ENCODE measurements around the gene RAB28. TPM values are rescaled to one million over a fixed set of nuclear protein-coding genes. Genes with fewer than 3 reads are reported as not detected.

The RAB28 gene
- total RNA-seq, 2 experiments from 2014 or later = 12.2 to 16.1 TPM

DNA sequence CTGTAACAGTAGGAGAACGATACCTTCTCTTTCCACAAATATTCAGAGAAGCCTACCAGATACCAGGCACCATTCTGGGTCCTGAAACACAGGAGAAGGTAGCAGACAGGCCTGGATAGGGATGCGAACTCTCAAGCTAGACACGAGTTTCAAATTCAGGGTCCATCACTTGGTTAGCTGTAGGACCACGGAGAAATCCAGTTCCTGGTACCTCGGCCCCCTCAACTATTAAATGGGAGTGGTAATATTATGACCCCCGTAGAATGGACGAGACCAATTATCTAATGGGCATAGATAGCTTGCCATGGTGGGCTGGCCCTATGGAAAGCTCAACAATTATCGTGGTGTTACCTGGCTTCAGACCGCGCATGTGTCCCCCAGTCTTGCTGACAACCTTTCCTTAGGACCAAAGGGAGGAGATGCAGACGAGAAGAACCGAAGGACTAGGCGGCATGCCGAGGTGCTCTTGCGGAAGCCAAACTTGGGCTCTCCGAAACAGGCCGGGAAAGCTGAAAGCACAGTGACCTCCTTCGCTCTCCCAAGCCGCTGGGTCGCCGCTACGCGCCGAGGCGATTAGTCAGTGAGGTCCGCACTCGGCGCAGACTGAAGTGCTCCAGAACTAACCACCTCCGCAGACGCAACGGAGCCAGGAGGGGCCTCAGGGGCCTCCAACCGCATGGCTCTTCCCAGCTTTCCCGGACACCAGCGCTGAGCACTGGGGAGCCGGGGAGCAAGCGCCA is 40.5 kb upstream of the RAB28 start:
- Mint-ChIP-seq H3K36me3 (ENCODE audit: low read depth) (peaks cover 24% of the 10 kb centered on the region), H3K27me3 (ENCODE audit: low read depth) (peaks cover 85% of the 10 kb centered on the region), H3K9me3 (ENCODE audit: insufficient read depth) (no peaks in the 10 kb centered on the region), H3K4me1 (ENCODE audit: low read depth) (peaks cover 40% of the 10 kb centered on the region), H3K4me3 (no peak overlapping the region), H3K27ac (no peak overlapping the region)
- CTCF ChIA-PET = interaction anchor here (1.2 kb wide), 1 partner anchor 17 kb away, joined by 3 read pairs; no protein-coding TSS in a partner anchor
- ATAC-seq = no peak
- DNase-seq = no peak
- POLR2A ChIA-PET = no interaction called here

DNA sequence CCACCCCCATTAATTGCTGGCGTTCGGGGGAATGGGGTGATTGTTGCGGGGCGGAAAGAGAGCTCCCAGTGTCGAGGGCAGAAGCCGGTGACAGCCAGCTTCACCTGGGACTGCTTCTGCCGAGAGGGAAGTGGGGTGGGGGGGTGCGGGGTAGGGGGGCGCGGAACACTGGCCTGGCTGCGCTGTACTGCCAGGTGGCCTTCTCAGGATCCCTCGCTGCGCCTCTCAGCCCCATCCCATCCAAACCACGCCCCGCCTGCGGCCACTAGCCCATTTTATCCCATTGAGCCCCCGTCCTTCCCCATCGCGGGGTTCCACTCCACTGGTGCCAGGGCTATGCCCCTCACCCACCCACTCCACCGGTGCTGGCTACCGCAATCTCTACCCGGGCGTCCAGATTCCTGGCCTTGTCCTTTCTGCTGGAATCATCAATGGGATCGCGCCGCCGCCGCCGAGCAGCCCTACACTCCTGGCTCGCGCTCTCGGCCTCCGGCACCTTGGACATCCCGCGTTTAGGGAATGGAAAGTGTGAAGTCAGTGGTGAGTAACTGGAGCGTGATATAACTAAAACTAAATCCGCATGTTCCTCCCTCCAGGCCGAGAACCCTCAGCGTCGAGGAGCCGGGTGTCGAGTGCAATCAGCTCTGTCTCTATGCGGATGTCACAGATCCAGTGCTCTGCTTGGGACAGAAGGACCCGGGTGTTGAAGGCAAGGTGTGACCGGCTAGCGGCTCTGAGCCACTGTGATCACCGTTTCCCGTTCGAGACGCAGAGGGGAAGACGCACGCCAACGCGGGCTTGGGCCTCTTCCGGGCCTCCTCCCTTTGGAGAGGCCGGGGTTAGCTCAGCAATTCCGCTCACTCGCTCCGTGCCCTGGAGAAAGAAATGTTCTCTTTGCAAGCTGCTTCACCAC is 39.7 kb upstream of the RAB28 start:
- H3K36me3 Mint-ChIP-seq (ENCODE audit: low read depth) = peaks cover 22% of the 10 kb centered on the region
- H3K4me3 Mint-ChIP-seq = no peak overlapping the region
- H3K4me1 Mint-ChIP-seq (ENCODE audit: low read depth) = peaks cover 34% of the 10 kb centered on the region
- ChIA-PET CTCF (no interaction called here), POLR2A (no interaction called here)
- no peaks in the 10 kb centered on the region for H3K9me3 Mint-ChIP-seq (ENCODE audit: insufficient read depth)
- peaks cover 83% of the 10 kb centered on the region for H3K27me3 Mint-ChIP-seq (ENCODE audit: low read depth)
- DNase-seq = no peak
- no peak overlapping the region for H3K27ac Mint-ChIP-seq
- no peak for ATAC-seq

DNA sequence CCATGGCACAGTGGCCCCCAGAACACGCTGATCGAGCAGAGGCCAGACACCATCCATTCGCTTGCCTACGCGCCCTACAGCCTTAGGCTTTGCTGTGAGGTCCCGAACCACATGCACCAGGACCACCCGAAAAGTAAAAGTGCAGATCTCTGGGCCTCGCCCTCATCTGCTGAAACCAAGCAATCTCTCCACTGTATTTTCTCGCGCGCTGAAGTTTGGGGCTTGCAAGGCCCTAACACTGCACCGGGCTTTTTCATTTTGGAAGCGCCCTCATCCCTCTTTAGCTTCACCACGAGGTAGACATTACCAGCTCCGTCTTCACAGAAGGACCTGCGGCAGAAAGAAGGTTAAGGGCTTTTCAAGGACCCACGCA is 39.0 kb upstream of the RAB28 start:
- Mint-ChIP-seq H3K4me3 (peak overlapping the region; percentile 8), H3K27me3 (ENCODE audit: low read depth) (peaks cover 79% of the 10 kb centered on the region), H3K36me3 (ENCODE audit: low read depth) (peaks cover 20% of the 10 kb centered on the region), H3K4me1 (ENCODE audit: low read depth) (peaks cover 27% of the 10 kb centered on the region), H3K27ac (no peak overlapping the region), H3K9me3 (ENCODE audit: insufficient read depth) (no peaks in the 10 kb centered on the region)
- ChIA-PET CTCF (no interaction called here), POLR2A (no interaction called here)
- no peak for ATAC-seq
- no peak for DNase-seq

DNA sequence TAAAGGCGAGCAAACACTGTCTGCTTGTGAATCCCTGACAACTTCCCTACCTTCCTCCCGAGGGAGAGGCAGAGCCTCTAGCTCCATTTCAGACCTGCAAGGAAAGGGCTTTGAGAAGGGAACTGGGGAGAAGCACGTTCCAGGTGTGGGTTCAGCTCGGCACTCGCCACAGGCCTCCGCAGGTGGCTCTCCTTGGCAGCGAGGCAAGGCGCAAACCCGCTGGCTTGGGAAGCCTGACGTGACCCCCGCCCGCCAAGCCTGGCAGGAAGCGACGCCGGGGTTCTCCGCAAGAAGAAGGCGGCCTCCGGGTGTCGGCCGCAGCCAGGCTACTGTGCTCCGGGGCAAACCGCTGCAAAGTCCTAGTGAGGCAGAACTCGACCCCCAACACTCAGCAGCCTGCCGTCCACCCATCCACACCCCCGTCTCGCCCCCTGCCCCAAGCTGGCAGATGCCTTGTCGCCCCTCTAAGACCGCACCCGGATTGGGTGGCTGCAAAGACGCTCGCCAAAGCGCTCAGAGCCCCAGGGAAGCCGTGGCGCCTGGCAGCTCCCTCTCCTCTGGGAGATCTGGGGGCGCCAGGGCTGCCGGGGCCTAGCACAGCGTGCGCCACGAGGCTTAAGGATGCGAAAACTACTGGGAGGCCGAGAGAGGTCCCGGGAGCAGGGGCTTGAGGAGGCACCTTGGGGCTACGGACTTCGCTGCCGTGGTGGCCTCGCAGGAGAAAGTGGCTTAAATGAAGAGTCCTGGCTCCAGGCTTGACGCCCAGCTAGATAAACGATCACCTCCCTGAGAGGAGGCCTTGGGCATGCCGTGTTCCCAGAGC is 38.4 kb upstream of the RAB28 start:
- H3K36me3 Mint-ChIP-seq (ENCODE audit: low read depth) = peaks cover 19% of the 10 kb centered on the region
- no peak overlapping the region for H3K27ac Mint-ChIP-seq
- ChIA-PET CTCF (interaction anchor here (0.8 to 1.1 kb wide), 2 partner anchors 9 to 19 kb away, joined by 4 to 8 read pairs; no protein-coding TSS in a partner anchor), POLR2A (no interaction called here)
- ATAC-seq (no peak), DNase-seq (no peak)
- H3K4me1 Mint-ChIP-seq (ENCODE audit: low read depth) = peaks cover 21% of the 10 kb centered on the region
- no peak overlapping the region for H3K4me3 Mint-ChIP-seq
- H3K27me3 Mint-ChIP-seq (ENCODE audit: low read depth) = peaks cover 74% of the 10 kb centered on the region
- no peaks in the 10 kb centered on the region for H3K9me3 Mint-ChIP-seq (ENCODE audit: insufficient read depth)

DNA sequence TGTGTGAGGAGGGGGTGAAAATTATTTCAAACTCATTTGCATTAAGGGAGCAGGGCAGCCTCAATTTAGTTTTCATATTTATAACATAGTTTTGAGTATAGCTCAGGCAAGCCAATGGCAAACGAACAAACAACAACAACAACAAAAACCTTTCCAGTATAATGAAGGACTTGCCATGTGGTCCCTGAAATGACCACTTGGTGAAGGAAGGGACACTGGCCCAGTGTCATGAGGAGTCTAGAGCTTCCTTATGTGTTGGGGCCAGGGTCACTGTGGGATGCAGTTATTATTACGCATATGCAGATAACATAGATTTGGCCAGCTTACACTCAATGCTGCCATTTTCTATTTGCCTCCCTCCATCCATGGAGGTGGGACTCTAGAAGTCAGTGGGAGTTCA is 36.9 kb upstream of the RAB28 start:
- no peaks in the 10 kb centered on the region for H3K9me3 Mint-ChIP-seq (ENCODE audit: insufficient read depth)
- ChIA-PET CTCF (no interaction called here), POLR2A (no interaction called here)
- H3K4me1 Mint-ChIP-seq (ENCODE audit: low read depth) = peaks cover 17% of the 10 kb centered on the region
- H3K4me3 Mint-ChIP-seq = no peak overlapping the region
- H3K27me3 Mint-ChIP-seq (ENCODE audit: low read depth) = peaks cover 67% of the 10 kb centered on the region
- no peak for ATAC-seq
- peaks cover 17% of the 10 kb centered on the region for H3K36me3 Mint-ChIP-seq (ENCODE audit: low read depth)
- H3K27ac Mint-ChIP-seq = no peak overlapping the region
- DNase-seq = no peak

DNA sequence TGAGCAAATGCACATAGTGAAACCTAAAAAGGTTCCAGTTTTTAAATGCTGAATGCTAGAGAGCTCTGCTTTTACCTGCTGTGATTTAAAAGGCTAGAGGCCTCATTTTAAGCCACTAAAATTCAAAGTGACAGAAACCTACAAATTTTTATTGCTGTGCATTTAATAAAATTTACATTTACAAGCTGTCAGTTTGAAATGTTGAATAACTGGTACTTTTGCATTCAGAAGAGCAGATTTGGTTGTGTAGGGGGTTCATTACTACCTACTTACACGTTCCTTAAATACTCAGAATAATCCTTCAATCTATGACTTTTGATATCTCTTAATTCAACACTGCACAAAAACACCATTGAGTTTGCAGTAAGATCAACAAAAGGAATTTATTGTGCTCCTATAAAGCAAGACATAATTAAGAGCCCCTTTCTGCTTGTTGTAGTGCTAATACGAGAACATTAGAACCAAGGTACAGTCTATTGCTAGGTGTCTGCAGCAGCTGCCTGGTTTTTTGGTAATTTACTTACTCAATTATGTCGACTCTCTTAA is 32.2 kb upstream of the RAB28 start:
- CTCF ChIA-PET = no interaction called here

DNA sequence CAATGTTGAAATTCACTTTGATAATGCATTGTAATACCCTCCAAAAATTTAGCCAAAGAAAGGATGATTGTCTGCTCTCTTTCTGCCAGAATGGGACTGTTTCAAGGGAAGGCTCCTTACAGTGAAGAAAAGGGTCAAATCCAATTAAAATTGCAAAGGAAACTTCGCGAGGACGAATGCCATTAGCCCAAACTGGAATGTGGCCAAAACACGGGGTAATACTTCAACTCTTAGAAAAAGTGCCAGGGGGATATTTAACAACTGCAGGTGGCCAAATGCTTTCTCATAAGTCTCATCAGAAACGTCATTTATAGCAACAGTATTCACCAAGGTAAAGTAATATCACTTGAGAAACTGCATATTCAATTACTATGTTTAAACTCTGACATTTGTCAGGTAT is 31.1 kb upstream of the RAB28 start:
- ATAC-seq (no peak), DNase-seq (no peak)
- H3K27ac Mint-ChIP-seq = no peak overlapping the region
- peaks cover 47% of the 10 kb centered on the region for H3K27me3 Mint-ChIP-seq (ENCODE audit: low read depth)
- H3K4me3 Mint-ChIP-seq = no peak overlapping the region
- ChIA-PET POLR2A (no interaction called here), CTCF (no interaction called here)
- H3K4me1 Mint-ChIP-seq (ENCODE audit: low read depth) = no peaks in the 10 kb centered on the region
- no peaks in the 10 kb centered on the region for H3K9me3 Mint-ChIP-seq (ENCODE audit: insufficient read depth)
- no peaks in the 10 kb centered on the region for H3K36me3 Mint-ChIP-seq (ENCODE audit: low read depth)

More for the DNA sequence above, 32.2 kb upstream of the RAB28 start:
- ATAC-seq = no peak
- H3K27ac Mint-ChIP-seq = no peak overlapping the region
- peaks cover 50% of the 10 kb centered on the region for H3K27me3 Mint-ChIP-seq (ENCODE audit: low read depth)
- no peaks in the 10 kb centered on the region for H3K9me3 Mint-ChIP-seq (ENCODE audit: insufficient read depth)
- DNase-seq = no peak
- H3K4me1 Mint-ChIP-seq (ENCODE audit: low read depth) = no peaks in the 10 kb centered on the region
- POLR2A ChIA-PET = no interaction called here
- H3K36me3 Mint-ChIP-seq (ENCODE audit: low read depth) = no peaks in the 10 kb centered on the region
- no peak overlapping the region for H3K4me3 Mint-ChIP-seq

DNA sequence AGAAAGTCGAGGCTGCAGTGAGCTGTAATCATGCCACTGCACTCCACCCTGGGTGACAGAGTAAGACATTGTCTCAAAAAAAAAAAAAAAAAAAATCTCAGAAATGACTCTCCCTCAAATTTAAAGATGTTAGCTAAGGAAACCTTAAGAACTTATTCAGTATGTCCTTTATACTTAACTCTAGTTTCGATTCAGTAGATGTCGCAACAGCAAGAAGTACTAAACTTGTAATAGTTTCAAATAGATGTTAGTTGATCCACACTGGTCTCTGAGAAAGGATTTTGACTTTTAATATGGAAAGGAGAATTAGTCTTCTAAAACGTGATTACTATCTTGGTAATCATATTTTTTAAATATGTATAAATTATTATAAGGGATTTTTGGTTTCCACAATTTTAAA is 30.6 kb upstream of the RAB28 start:
- CTCF ChIA-PET = no interaction called here
- ATAC-seq (no peak), DNase-seq (no peak)
- Mint-ChIP-seq H3K9me3 (ENCODE audit: insufficient read depth) (no peaks in the 10 kb centered on the region), H3K27ac (no peak overlapping the region), H3K36me3 (ENCODE audit: low read depth) (no peaks in the 10 kb centered on the region), H3K27me3 (ENCODE audit: low read depth) (peaks cover 48% of the 10 kb centered on the region), H3K4me3 (no peak overlapping the region), H3K4me1 (ENCODE audit: low read depth) (no peaks in the 10 kb centered on the region)
- POLR2A ChIA-PET = no interaction called here

DNA sequence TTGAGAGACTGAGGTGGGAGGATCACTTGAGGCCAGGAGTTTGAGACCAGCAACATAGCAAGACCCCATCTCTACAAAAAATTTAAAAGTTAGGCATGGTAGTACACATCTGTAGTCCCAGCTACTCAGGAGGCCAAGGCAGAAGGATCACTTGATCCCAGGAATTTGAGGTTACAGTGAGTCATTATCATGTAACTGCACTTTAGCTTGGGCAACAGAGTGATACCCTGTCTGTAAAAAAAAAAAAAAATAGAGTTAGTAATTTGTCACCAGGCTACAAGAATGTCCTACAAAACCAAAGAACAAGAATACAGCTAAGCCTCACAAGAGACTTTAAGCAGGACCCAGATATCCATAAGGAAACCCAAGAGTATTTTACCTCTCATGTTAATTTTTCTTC is 27.0 kb upstream of the RAB28 start:
- Mint-ChIP-seq H3K36me3 (ENCODE audit: low read depth) (no peaks in the 10 kb centered on the region), H3K4me1 (ENCODE audit: low read depth) (no peaks in the 10 kb centered on the region), H3K9me3 (ENCODE audit: insufficient read depth) (no peaks in the 10 kb centered on the region), H3K4me3 (no peak overlapping the region), H3K27me3 (ENCODE audit: low read depth) (peaks cover 35% of the 10 kb centered on the region), H3K27ac (no peak overlapping the region)
- ATAC-seq = no peak
- POLR2A ChIA-PET = interaction anchor here (0.6 kb wide), 1 partner anchor 29 kb away, joined by 3 read pairs; no protein-coding TSS in a partner anchor
- CTCF ChIA-PET = no interaction called here
- no peak for DNase-seq

DNA sequence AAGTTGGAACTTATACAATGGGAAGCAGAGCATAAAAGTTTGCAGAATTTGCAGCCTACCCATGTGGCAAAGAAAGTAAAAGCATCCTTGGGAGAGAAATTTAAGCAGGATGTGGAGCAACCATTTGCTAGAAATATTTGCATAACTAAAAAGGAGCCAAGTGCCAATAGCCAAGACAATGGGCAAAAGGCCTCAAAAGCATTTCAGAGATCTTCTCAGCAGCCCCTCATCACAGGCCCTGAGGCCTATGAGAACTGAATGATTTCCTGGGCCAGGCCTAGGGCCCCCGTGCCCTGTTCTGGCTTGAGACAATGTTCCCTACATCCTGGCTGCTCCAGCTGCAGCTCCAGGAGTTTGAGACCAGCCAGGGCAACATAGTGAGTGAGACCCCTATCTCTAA is 25.3 kb upstream of the RAB28 start:
- POLR2A ChIA-PET = no interaction called here

DNA sequence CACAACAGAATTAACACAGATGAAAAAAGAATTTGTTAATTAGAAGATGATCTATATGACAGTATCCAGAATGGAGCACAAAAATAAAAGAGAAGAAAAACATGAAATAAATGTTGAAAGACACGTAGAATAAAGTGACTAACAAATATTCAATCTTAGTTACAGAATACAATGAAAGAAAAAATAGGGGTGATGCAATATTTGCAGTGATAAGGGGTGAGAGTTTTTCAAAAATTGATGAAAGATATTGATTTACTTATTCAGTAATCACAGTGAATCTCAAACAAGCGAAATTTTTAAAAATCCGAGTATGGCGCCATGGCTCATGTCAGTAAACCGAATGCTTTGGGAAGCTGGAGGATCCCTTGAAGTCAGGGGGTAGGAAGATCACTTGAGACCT is 20.2 kb upstream of the RAB28 start:
- H3K27ac Mint-ChIP-seq = no peak overlapping the region
- no peaks in the 10 kb centered on the region for H3K36me3 Mint-ChIP-seq (ENCODE audit: low read depth)
- ATAC-seq = no peak
- H3K9me3 Mint-ChIP-seq (ENCODE audit: insufficient read depth) = no peaks in the 10 kb centered on the region
- no peak overlapping the region for H3K4me3 Mint-ChIP-seq
- peaks cover 25% of the 10 kb centered on the region for H3K27me3 Mint-ChIP-seq (ENCODE audit: low read depth)
- DNase-seq = no peak
- POLR2A ChIA-PET = no interaction called here
- CTCF ChIA-PET = no interaction called here
- no peaks in the 10 kb centered on the region for H3K4me1 Mint-ChIP-seq (ENCODE audit: low read depth)

More for the DNA sequence above, 25.3 kb upstream of the RAB28 start:
- ATAC-seq (no peak), DNase-seq (no peak)
- Mint-ChIP-seq H3K27me3 (ENCODE audit: low read depth) (peaks cover 29% of the 10 kb centered on the region), H3K4me3 (no peak overlapping the region), H3K9me3 (ENCODE audit: insufficient read depth) (no peaks in the 10 kb centered on the region), H3K27ac (no peak overlapping the region), H3K4me1 (ENCODE audit: low read depth) (no peaks in the 10 kb centered on the region), H3K36me3 (ENCODE audit: low read depth) (no peaks in the 10 kb centered on the region)
- CTCF ChIA-PET = no interaction called here

Measured in activated CD8-positive, alpha-beta T cell treated with anti-CD3 and anti-CD28 coated beads, Interleukin-2, amount 10 ng/mL, durations not matched to agents 7 days and 5 days (primary cell).